Body of pancreas (tissue), 4 donors: ENCODE results near the gene ADAMTS16.

Experiments used
- CTCF ChIP-seq, 7 experiments: fragments of 450-650 bp in 4 of 7; fragments of 200-600 bp in 3 of 7; sonication (generic) in 3 of 7; IDR thresholded peaks; one replicate each; pipeline ENCODE4 v1.5.1; 2016 to 2019; ENCODE audit warnings: antibody characterized with exemption in 7 of 7
- POLR2A ChIP-seq, 3 donors: fragments of 450-650 bp; IDR thresholded peaks; one replicate each; pipeline ENCODE4 v1.6.1; 2016; ENCODE audit warnings: antibody characterized with exemption in 3 of 3, mild to moderate bottlenecking in 2 of 3

- TF ChIP-seq CTCF (IDR thresholded peaks at IDR 0.05) = no peak
- TF ChIP-seq POLR2A (IDR thresholded peaks at IDR 0.05) = no peak
These were observed 579 bp downstream of the ADAMTS16 start for GRCh38 chr5:5140479-5141338.
